IPS DF 6.9 (cell line): Measurements from ENCODE around the gene TENM3.
"Not testable (repeated sequence)": the region's sequence is repeated elsewhere in the genome, so short reads cannot be mapped to it uniquely, and the experiment has no call there.

Experiments used
- DNase-seq: peaks from one replicate; pipeline ENCODE4 v3.0.0-alpha.2; 2013; ENCODE audit warnings: low read depth, low spot score
- H3K27ac ChIP-seq: one replicate; pipeline ENCODE4 v1.5.1; 2013; ENCODE audit warnings: low read length, control low read depth
- H3K27me3 ChIP-seq: 2 replicates; pipeline ENCODE4 v1.6.1; 2013; ENCODE audit warnings: mild to moderate bottlenecking, low read length; ENCODE audit not compliant: control insufficient read depth, insufficient read depth
- H3K36me3 ChIP-seq: 2 replicates; pipeline ENCODE4 v1.6.1; 2013; ENCODE audit warnings: low read length; ENCODE audit not compliant: control insufficient read depth, insufficient read depth
- H3K4me1 ChIP-seq: 2 replicates; pipeline ENCODE4 v1.6.1; 2013; ENCODE audit warnings: low read length; ENCODE audit not compliant: control insufficient read depth, insufficient read depth
- H3K4me3 ChIP-seq: 2 replicates; pipeline ENCODE4 v1.5.1; 2013; ENCODE audit warnings: mild to moderate bottlenecking, low read length
- H3K9me3 ChIP-seq: 2 replicates; pipeline ENCODE4 v1.6.1; 2013; ENCODE audit warnings: low read length, inconsistent platforms; ENCODE audit not compliant: control insufficient read depth, insufficient read depth
- WGBS: extraction: QIAGEN DNeasy Blood & Tissue Kit; methylation state at CpG from one replicate; pipeline ENCODE4 v1.1.7; 2013; ENCODE audit warnings: mixed read lengths, missing lambda C conversion rate; ENCODE audit not compliant: insufficient read length, insufficient coverage; 5-methylcytosine and 5-hydroxymethylcytosine counted together

Gene TENM3

GRCh38 chr4:182807346-182807745 lies 564.1 kb downstream of the TENM3 start:
- Histone ChIP-seq H3K9me3 (no peaks in the 10 kb centered on the region), H3K27ac (no peak overlapping the region), H3K4me3 (no peak overlapping the region), H3K27me3 (no peaks in the 10 kb centered on the region), H3K4me1 (peaks cover 2% of the 10 kb centered on the region), H3K36me3 (no peaks in the 10 kb centered on the region)
- no peak for DNase-seq
- WGBS = no CpG with 5 or more reads among the region's 12 CpGs

- Histone ChIP-seq H3K4me1 (peaks cover 2% of the 10 kb centered on the region), H3K27me3 (no peaks in the 10 kb centered on the region), H3K27ac (no peak overlapping the region), H3K4me3 (no peak overlapping the region), H3K9me3 (no peaks in the 10 kb centered on the region), H3K36me3 (no peaks in the 10 kb centered on the region)
- no peak for DNase-seq
- no CpG with 5 or more reads among the region's 45 CpGs for WGBS
These were observed 564.8 kb downstream of the TENM3 start for GRCh38 chr4:182807767-182808548.

- Histone ChIP-seq H3K4me3 (no peak overlapping the region), H3K9me3 (no peaks in the 10 kb centered on the region), H3K27ac (no peak overlapping the region), H3K4me1 (peaks cover 2% of the 10 kb centered on the region), H3K36me3 (no peaks in the 10 kb centered on the region), H3K27me3 (no peaks in the 10 kb centered on the region)
- WGBS = no CpG with 5 or more reads among the region's 25 CpGs
- DNase-seq = no peak
These were observed 565.6 kb downstream of the TENM3 start for GRCh38 chr4:182808673-182809416.

GRCh38 chr4:182809417-182810102 lies 566.4 kb downstream of the TENM3 start:
- WGBS = no CpG with 5 or more reads among the region's 5 CpGs
- DNase-seq = no peak
- no peak overlapping the region for H3K27ac ChIP-seq
- H3K9me3 ChIP-seq = no peaks in the 10 kb centered on the region
- peaks cover 2% of the 10 kb centered on the region for H3K4me1 ChIP-seq
- H3K4me3 ChIP-seq = no peak overlapping the region
- no peaks in the 10 kb centered on the region for H3K36me3 ChIP-seq
- no peaks in the 10 kb centered on the region for H3K27me3 ChIP-seq

- H3K4me3 ChIP-seq = no peak overlapping the region
- H3K27ac ChIP-seq = no peak overlapping the region
- H3K4me1 ChIP-seq = peaks cover 2% of the 10 kb centered on the region
- no peaks in the 10 kb centered on the region for H3K27me3 ChIP-seq
- no peaks in the 10 kb centered on the region for H3K9me3 ChIP-seq
- DNase-seq = no peak
- 100% methylated on average over 4 of the region's 4 CpGs for WGBS
- no peaks in the 10 kb centered on the region for H3K36me3 ChIP-seq
These were observed 567.0 kb downstream of the TENM3 start for GRCh38 chr4:182810103-182810615.

- no peak for DNase-seq
- Histone ChIP-seq H3K4me3 (no peak overlapping the region), H3K9me3 (no peaks in the 10 kb centered on the region), H3K4me1 (peaks cover 2% of the 10 kb centered on the region; the same call in 1 of the 2 replicates), H3K36me3 (no peaks in the 10 kb centered on the region), H3K27ac (no peak overlapping the region), H3K27me3 (no peaks in the 10 kb centered on the region)
- WGBS = 100% methylated on average over 1 of the region's 4 CpGs
These were observed 569.7 kb downstream of the TENM3 start for GRCh38 chr4:182812916-182813315.

GRCh38 chr4:182814065-182814464 lies 570.9 kb downstream of the TENM3 start:
- H3K27me3 ChIP-seq, H3K4me3 ChIP-seq, H3K9me3 ChIP-seq, H3K36me3 ChIP-seq, H3K27ac ChIP-seq, H3K4me1 ChIP-seq, DNase-seq: not testable (repeated sequence)
- WGBS = no CpG with 5 or more reads among the region's 9 CpGs

- Histone ChIP-seq H3K27me3 (no peaks in the 10 kb centered on the region), H3K36me3 (no peaks in the 10 kb centered on the region), H3K27ac (no peak overlapping the region), H3K4me1 (no peaks in the 10 kb centered on the region), H3K9me3 (no peaks in the 10 kb centered on the region), H3K4me3 (no peak overlapping the region)
- WGBS = no CpG with 5 or more reads among the region's 22 CpGs
- DNase-seq = no peak
These were observed 575.9 kb downstream of the TENM3 start for GRCh38 chr4:182818926-182819730.

GRCh38 chr4:182819751-182820150 lies 576.5 kb downstream of the TENM3 start:
- H3K27ac ChIP-seq = no peak overlapping the region
- no peaks in the 10 kb centered on the region for H3K36me3 ChIP-seq

GRCh38 chr4:182822554-182822953 lies 579.4 kb downstream of the TENM3 start:
- DNase-seq = no peak
- no peaks in the 10 kb centered on the region for H3K36me3 ChIP-seq
- no peak overlapping the region for H3K27ac ChIP-seq
- no peak overlapping the region for H3K4me3 ChIP-seq
- no peaks in the 10 kb centered on the region for H3K27me3 ChIP-seq
- H3K4me1 ChIP-seq = no peaks in the 10 kb centered on the region
- H3K9me3 ChIP-seq = no peaks in the 10 kb centered on the region
- no CpG with 5 or more reads among the region's 11 CpGs for WGBS

More at GRCh38 chr4:182819751-182820150, 576.5 kb downstream of the TENM3 start:
- no CpG with 5 or more reads among the region's 7 CpGs for WGBS
- Histone ChIP-seq H3K27me3 (no peaks in the 10 kb centered on the region), H3K9me3 (no peaks in the 10 kb centered on the region), H3K4me3 (no peak overlapping the region), H3K4me1 (no peaks in the 10 kb centered on the region)
- no peak for DNase-seq
